Epidermal melanocyte (primary cell): ENCODE results near the gene RCBTB1.

Experiments used
- DNase-seq: peaks from one replicate; pipeline ENCODE4 v3.0.0; 2011; ENCODE audit warnings: low spot score; ENCODE audit not compliant: insufficient read length

Gene RCBTB1

GRCh38 chr13:49560270-49561061 is 24.9 kb downstream of the RCBTB1 start:
- DNase-seq: peak; percentile 31

GRCh38 chr13:49559006-49559405 is 26.4 kb downstream of the RCBTB1 start:
- no peak for DNase-seq

GRCh38 chr13:49554387-49554786 is 31.0 kb downstream of the RCBTB1 start:
- no peak for DNase-seq

GRCh38 chr13:49553888-49554287 is 31.5 kb downstream of the RCBTB1 start:
- DNase-seq: no peak

GRCh38 chr13:49550942-49551644 is 34.3 kb downstream of the RCBTB1 start:
- DNase-seq: no peak

- DNase-seq: no peak
These were observed 36.1 kb downstream of the RCBTB1 start for GRCh38 chr13:49549289-49549688.

GRCh38 chr13:49546561-49546960 is 38.8 kb downstream of the RCBTB1 start:
- DNase-seq: no peak

GRCh38 chr13:49545661-49546060 is 39.7 kb downstream of the RCBTB1 start:
- DNase-seq: no peak

GRCh38 chr13:49543656-49544055 is 41.7 kb downstream of the RCBTB1 start:
- no peak for DNase-seq

- no peak for DNase-seq
These were observed 44.8 kb downstream of the RCBTB1 start for GRCh38 chr13:49540552-49540951.

- no peak for DNase-seq
These were observed 45.6 kb downstream of the RCBTB1 start for GRCh38 chr13:49539746-49540145.

- DNase-seq: no peak
These were observed 46.0 kb downstream of the RCBTB1 start for GRCh38 chr13:49539313-49539712.

GRCh38 chr13:49538404-49538803 is 47.0 kb downstream of the RCBTB1 start:
- no peak for DNase-seq

GRCh38 chr13:49536144-49536873 is 49.0 kb downstream of the RCBTB1 start:
- DNase-seq: no peak

GRCh38 chr13:49533591-49534269 is 51.6 kb downstream of the RCBTB1 start:
- DNase-seq: no peak

GRCh38 chr13:49533011-49533410 is 52.3 kb downstream of the RCBTB1 start:
- no peak for DNase-seq

GRCh38 chr13:49532593-49532992 is 52.8 kb downstream of the RCBTB1 start:
- no peak for DNase-seq

- DNase-seq: no peak
These were observed 54.9 kb downstream of the RCBTB1 start for GRCh38 chr13:49530457-49530856.

GRCh38 chr13:49528161-49528560 is 57.2 kb downstream of the RCBTB1 start:
- DNase-seq: no peak

- no peak for DNase-seq
These were observed 58.2 kb downstream of the RCBTB1 start for GRCh38 chr13:49527123-49527522.

GRCh38 chr13:49524740-49525501 is 60.4 kb downstream of the RCBTB1 start:
- DNase-seq: no peak
